H1 (cell line): ENCODE data around the gene ETFBKMT. TPM values are rescaled to one million over a fixed set of nuclear protein-coding genes. Genes with fewer than 3 reads are reported as not detected.
A peak's percentile ranks its signal among the peaks of the same experiment; 100 is the strongest.

Experiments used
- CTCF ChIA-PET: fragments of 300-600 bp; sonication (Branson Sonifier 250); formaldehyde crosslinking; loops from one replicate; lab custom pipeline; 2021; ENCODE audit not compliant: partially characterized antibody; lab: Charles Lee
- POLR2A ChIA-PET: fragments of 300-600 bp; sonication (Branson Sonifier 250); formaldehyde crosslinking; loops from one replicate; lab custom pipeline; 2021; ENCODE audit warnings: inconsistent platforms; ENCODE audit not compliant: partially characterized antibody; lab: Charles Lee
- DNase-seq, 2 experiments: peaks; one replicate each; pipeline versions ENCODE4 v3.0.0 to v3.0.0-alpha.2; 2010 to 2022; ENCODE audit warnings: low spot score in 2 of 2, low read depth in 1 of 2, mixed read lengths in 1 of 2
- FAIRE-seq: peaks from 2 replicates; lab custom pipeline; 2011; peaks lifted over from hg19 to GRCh38; lab: Jason Lieb, UNC
- H2AFZ ChIP-seq: 2 replicates; pipeline ENCODE4 v1.8.1; 2012; ENCODE audit warnings: low read length, inconsistent platforms
- H2AK5ac ChIP-seq: 2 replicates; pipeline ENCODE4 v1.6.1; 2013; ENCODE audit warnings: low read depth, low read length
- H2BK120ac ChIP-seq: replicated peaks from 2 replicates; pipeline ENCODE3; 2013; ENCODE audit warnings: low read depth, low read length, inconsistent platforms
- H2BK12ac ChIP-seq: 2 replicates; pipeline ENCODE4 v1.6.1; 2013; ENCODE audit warnings: low read depth, low read length
- H2BK15ac ChIP-seq: 2 replicates; pipeline ENCODE4 v1.6.1; 2013; ENCODE audit warnings: low read length
- H2BK20ac ChIP-seq: 2 replicates; pipeline ENCODE4 v1.6.1; 2013; ENCODE audit warnings: low read length
- H2BK5ac ChIP-seq: 2 replicates; pipeline ENCODE4 v1.6.1; 2013; ENCODE audit warnings: low read depth, low read length
- H3K14ac ChIP-seq: 2 replicates; pipeline ENCODE4 v1.6.1; 2013; ENCODE audit warnings: inconsistent platforms; ENCODE audit not compliant: insufficient read length
- H3K18ac ChIP-seq: 2 replicates; pipeline ENCODE4 v1.6.1; 2013; ENCODE audit warnings: low read length; ENCODE audit errors: extremely low read depth
- H3K23ac ChIP-seq: 2 replicates; pipeline ENCODE4 v1.6.1; 2013; ENCODE audit warnings: inconsistent platforms; ENCODE audit not compliant: insufficient read length
- H3K23me2 ChIP-seq: 2 replicates; pipeline ENCODE4 v1.6.1; 2013; ENCODE audit warnings: low read depth, low read length
- H3K27ac ChIP-seq: 2 replicates; pipeline ENCODE4 v1.6.1; 2011; ENCODE audit warnings: low read depth, low read length, inconsistent platforms
- H3K27me3 ChIP-seq, 4 experiments: replicated peaks in 1 of 4; 1 replicate in 1 of 4; 2 replicates in 3 of 4; pipeline versions ENCODE4 v1.6.1 to v1.8.1; 2011 to 2013; ENCODE audit warnings: low read length in 3 of 4, mild to moderate bottlenecking in 3 of 4, inconsistent platforms in 2 of 4, mixed read lengths in 2 of 4, moderate library complexity in 1 of 4; ENCODE audit not compliant: control insufficient read depth in 3 of 4, insufficient read depth in 3 of 4; ENCODE audit errors: extremely low read depth in 1 of 4
- H3K36me3 ChIP-seq, 4 experiments: 2 replicates each; pipeline versions ENCODE4 v1.6.1 to v1.8.1; 2011 to 2013; ENCODE audit warnings: mild to moderate bottlenecking in 4 of 4, low read length in 3 of 4, moderate library complexity in 2 of 4, control low read depth in 1 of 4, inconsistent platforms in 1 of 4; ENCODE audit not compliant: insufficient read depth in 4 of 4, control insufficient read depth in 2 of 4
- H3K4ac ChIP-seq: replicated peaks from 2 replicates; pipeline ENCODE3; 2013; ENCODE audit warnings: low read length, low read depth, mixed read lengths, inconsistent platforms; ENCODE audit not compliant: insufficient read length
- H3K4me1 ChIP-seq, 4 experiments: replicated peaks in 1 of 4; 1 replicate in 1 of 4; 2 replicates in 3 of 4; pipeline versions ENCODE4 v1.6.1 to v1.8.1; 2011 to 2013; ENCODE audit warnings: low read length in 3 of 4, inconsistent platforms in 2 of 4, mixed read lengths in 1 of 4; ENCODE audit not compliant: insufficient read depth in 4 of 4, control insufficient read depth in 3 of 4
- H3K4me2 ChIP-seq, 2 experiments: 2 replicates each; pipeline versions ENCODE4 v1.6.1 to v1.8.1; 2011 to 2013; ENCODE audit warnings: low read depth in 2 of 2, low read length in 2 of 2, control low read depth in 1 of 2, inconsistent platforms in 1 of 2, mild to moderate bottlenecking in 1 of 2; ENCODE audit not compliant: insufficient read depth in 1 of 2
- H3K4me3 ChIP-seq, 4 experiments: fragments of 200-600, 300-600 bp in 1 of 4; sonication (generic), shearing (Covaris generic), sonication (Bioruptor Twin) in 1 of 4; 2 replicates each; pipeline versions ENCODE4 v1.5.1 to v1.8.1; 2011 to 2016; ENCODE audit warnings: low read length in 4 of 4, low read depth in 3 of 4, control low read depth in 2 of 4, inconsistent platforms in 2 of 4, mild to moderate bottlenecking in 2 of 4, mixed read lengths in 1 of 4, moderate library complexity in 1 of 4; ENCODE audit not compliant: insufficient read depth in 2 of 4; ENCODE audit errors: extremely low read depth in 1 of 4
- H3K56ac ChIP-seq: replicated peaks from 2 replicates; pipeline ENCODE3; 2013; ENCODE audit warnings: low read depth, mild to moderate bottlenecking, mixed read lengths, low read length, inconsistent platforms; ENCODE audit not compliant: insufficient read length
- H3K79me1 ChIP-seq: 2 replicates; pipeline ENCODE4 v1.6.1; 2013; ENCODE audit warnings: low read depth, low read length, control low read depth
- H3K79me2 ChIP-seq, 2 experiments: 2 replicates each; pipeline versions ENCODE4 v1.6.1 to v1.8.1; 2012 to 2013; ENCODE audit warnings: low read length in 2 of 2, mild to moderate bottlenecking in 2 of 2, inconsistent platforms in 1 of 2; ENCODE audit not compliant: insufficient read depth in 2 of 2, control insufficient read depth in 1 of 2
- H3K9ac ChIP-seq, 4 experiments: replicated peaks in 1 of 4; 1 replicate in 1 of 4; 2 replicates in 3 of 4; pipeline versions ENCODE4 v1.6.1 to v1.8.1; 2011 to 2013; ENCODE audit warnings: low read depth in 3 of 4, low read length in 3 of 4, control low read depth in 2 of 4, mild to moderate bottlenecking in 2 of 4, moderate library complexity in 2 of 4, inconsistent platforms in 1 of 4; ENCODE audit errors: extremely low read depth in 1 of 4
- H3K9me3 ChIP-seq, 2 experiments: 2 replicates each; pipeline versions ENCODE4 v1.6.1 to v1.8.1; 2012 to 2013; ENCODE audit warnings: mild to moderate bottlenecking in 2 of 2, moderate library complexity in 2 of 2, control low read depth in 1 of 2, inconsistent platforms in 1 of 2, low read depth in 1 of 2, low read length in 1 of 2, mixed read lengths in 1 of 2; ENCODE audit not compliant: insufficient read depth in 2 of 2
- H4K20me1 ChIP-seq, 2 experiments: replicated peaks in 1 of 2; 2 replicates each; pipeline versions ENCODE3 to v1.8.1; 2011 to 2013; ENCODE audit warnings: inconsistent platforms in 2 of 2, low read length in 2 of 2, mild to moderate bottlenecking in 1 of 2; ENCODE audit not compliant: insufficient read depth in 2 of 2, control insufficient read depth in 1 of 2
- H4K5ac ChIP-seq: 2 replicates; pipeline ENCODE4 v1.6.1; 2013; ENCODE audit warnings: low read length, low read depth, mixed read lengths, inconsistent platforms; ENCODE audit not compliant: insufficient read length
- H4K8ac ChIP-seq: 2 replicates; pipeline ENCODE4 v1.8.0; 2013; ENCODE audit warnings: mild to moderate bottlenecking, moderate library complexity, low read length, inconsistent platforms; ENCODE audit not compliant: insufficient read depth; ENCODE audit errors: extremely low read depth
- H4K91ac ChIP-seq: replicated peaks from 2 replicates; pipeline ENCODE3; 2013; ENCODE audit warnings: low read length, mixed read lengths, inconsistent platforms; ENCODE audit not compliant: insufficient read length
- NRF1 ChIP-seq: IDR thresholded peaks from 2 replicates; pipeline ENCODE4 v1.6.1; 2011; ENCODE audit warnings: mild to moderate bottlenecking, low read depth, low read length, improper control_type of control experiment
- POLR2A ChIP-seq, 2 experiments: IDR thresholded peaks; 1 replicate in 1 of 2; 2 replicates in 1 of 2; pipeline ENCODE4 v1.6.1; 2011; ENCODE audit warnings: low read depth in 2 of 2, low read length in 2 of 2, mild to moderate bottlenecking in 2 of 2; ENCODE audit errors: control extremely low read depth in 1 of 2
- TAF7 ChIP-seq: optimal IDR thresholded peaks from 2 replicates; pipeline ENCODE3; 2011; ENCODE audit warnings: low read depth, mild to moderate bottlenecking, inconsistent platforms, low read length, moderate library complexity, borderline replicate concordance
- WGBS, 2 experiments: shearing (Covaris generic) in 1 of 2; methylation state at CpG; one replicate each; pipeline versions ENCODE4 v1.1.6 to v1.1.7; 2013 to 2015; ENCODE audit warnings: low lambda C conversion rate in 2 of 2, mixed read lengths in 2 of 2, inconsistent platforms in 1 of 2, low coverage in 1 of 2, missing lambda C conversion rate in 1 of 2; ENCODE audit not compliant: insufficient replicate concordance in 2 of 2, insufficient coverage in 1 of 2, insufficient read length in 1 of 2; ENCODE audit errors: extremely low coverage in 1 of 2, missing lambda C conversion rate in 1 of 2; 5-methylcytosine and 5-hydroxymethylcytosine counted together
- long read RNA-seq, 2 experiments: library from RNA in 1 of 2; library from capped mRNA in 1 of 2; stranded (forward); transcript quantifications; one replicate each; pipeline ENCODE4 v2.0.0, GENCODE V29; 2021; ENCODE audit warnings: inconsistent platforms in 1 of 2
- polyA minus RNA-seq, 3 experiments: library from RNA; depleted of rRNA, polyadenylated mRNA; stranded (reverse); fragments of >200 nt; gene quantifications; 1 replicate in 2 of 3; 2 replicates in 1 of 3; pipeline ENCODE4 v1.2.3, GENCODE V29; 2011
- polyA plus RNA-seq, 7 experiments: library from polyadenylated mRNA; depleted of rRNA in 3 of 7; stranded (reverse) in 5 of 7; unstranded in 2 of 7; fragments of >200 nt in 5 of 7; fragments of 200-250 nt in 2 of 7; gene quantifications; 1 replicate in 5 of 7; 2 replicates in 1 of 7; 4 replicates in 1 of 7; pipeline versions ENCODE4 v1.2.1 to v1.2.3, GENCODE V29; 2011 to 2013; ENCODE audit warnings: missing spikeins in 2 of 7, mixed read lengths in 2 of 7
- total RNA-seq: library from RNA; stranded (reverse); fragmentation: NEBNext Ultra II Directional; extraction: Animal tissue kit (Norgen Biotek cat#: 25700); gene quantifications from 2 replicates; pipeline ENCODE4 v1.2.1, GENCODE V29; 2021
- TF ChIP-seq, protein P1 (sequence below), 3 experiments: IDR thresholded peaks; 1 replicate in 2 of 3; 2 replicates in 1 of 3; pipeline versions ENCODE4 v1.5.1 to v1.6.1; 2011; ENCODE audit warnings: low read length in 3 of 3, mild to moderate bottlenecking in 3 of 3, inconsistent platforms in 2 of 3, low read depth in 1 of 3, moderate library complexity in 1 of 3; ENCODE audit not compliant: insufficient read depth in 1 of 3; ENCODE audit errors: control extremely low read depth in 1 of 3

Gene ETFBKMT, protein sequence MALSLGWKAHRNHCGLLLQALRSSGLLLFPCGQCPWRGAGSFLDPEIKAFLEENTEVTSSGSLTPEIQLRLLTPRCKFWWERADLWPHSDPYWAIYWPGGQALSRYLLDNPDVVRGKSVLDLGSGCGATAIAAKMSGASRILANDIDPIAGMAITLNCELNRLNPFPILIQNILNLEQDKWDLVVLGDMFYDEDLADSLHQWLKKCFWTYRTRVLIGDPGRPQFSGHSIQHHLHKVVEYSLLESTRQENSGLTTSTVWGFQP
- total RNA-seq (1.1 and 1.7 TPM in 2 replicates), polyA plus RNA-seq (2011; rRNA removed) (0.59 and 0.69 TPM in 2 replicates), polyA minus RNA-seq (2011; rRNA and poly(A)+ RNA removed) (0.37 and 0.98 TPM in 2 replicates)
- 0.56 TPM for polyA plus RNA-seq (2011; cell fraction: cytosol; rRNA removed)
- polyA plus RNA-seq (2011; cell fraction: nucleus; rRNA removed) = 0.64 TPM
- polyA plus RNA-seq (2012, experiment 1 of 2) = 0.62 to 1.1 TPM (median 0.97 TPM) in 4 replicates
- 0.25 TPM for polyA plus RNA-seq (2012, experiment 2 of 2)
- 0.79 TPM for polyA plus RNA-seq (2013, experiment 1 of 2)
- 0.79 TPM for polyA plus RNA-seq (2013, experiment 2 of 2)
- polyA minus RNA-seq (2011; cell fraction: cytosol; rRNA and poly(A)+ RNA removed) = 0.66 TPM
- 1.5 TPM for polyA minus RNA-seq (2011; cell fraction: nucleus; rRNA and poly(A)+ RNA removed)
- long read RNA-seq, experiment 1, partial matches to known transcripts = 0 of 2 reads
- long read RNA-seq, experiment 1, other reads (novel, unspliced or antisense) = 2 of 2 reads
- long read RNA-seq, experiment 2, partial matches to known transcripts = 0 of 2 reads
- long read RNA-seq, experiment 2, other reads (novel, unspliced or antisense) = 0 of 2 reads

DNA sequence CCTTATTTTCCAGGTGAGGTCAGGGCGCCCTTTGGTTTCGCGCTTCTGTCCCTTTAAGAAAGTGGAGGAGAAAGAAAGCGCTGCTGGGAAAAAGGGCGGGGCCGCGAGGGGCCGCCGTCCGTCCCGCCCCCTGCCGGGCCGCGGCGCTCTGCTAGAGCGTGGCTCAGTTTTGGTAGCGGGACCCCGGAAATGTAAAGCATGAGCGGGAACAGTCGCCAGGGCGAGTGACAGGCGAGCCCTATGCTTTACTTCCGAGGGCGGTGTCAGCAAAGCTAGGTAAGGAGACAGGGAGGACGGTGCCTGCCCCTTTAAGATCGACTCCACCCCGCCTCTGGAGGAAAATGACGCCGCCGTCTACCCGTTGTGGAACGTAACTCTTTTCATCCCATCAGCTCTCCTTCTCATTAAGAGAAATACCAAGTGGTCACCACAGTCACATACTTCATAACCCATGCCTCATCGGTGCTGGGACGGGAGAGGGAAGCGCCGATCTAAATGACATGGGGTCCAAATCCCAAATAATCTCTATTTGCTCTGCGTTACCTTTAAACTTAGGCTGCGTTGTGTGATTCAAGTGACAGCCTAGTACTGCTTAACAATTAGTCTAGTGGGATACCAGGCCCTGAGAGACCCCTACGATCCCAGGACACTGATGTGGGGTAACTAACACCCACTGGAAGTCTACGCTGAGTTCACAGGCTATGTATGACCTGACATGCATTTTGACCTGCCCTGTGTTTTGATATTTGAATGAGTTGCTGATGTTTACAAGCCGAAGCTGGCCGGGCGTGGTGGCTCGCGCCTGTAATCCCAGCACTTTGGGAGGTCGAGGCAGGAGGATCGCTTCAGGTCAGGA is at the start of gene ETFBKMT:
ETFBKMT (plus strand) TSS at position 602 of the 856 bp plus-strand sequence. CDS start 2,266 bp downstream, outside the sequence.
- Histone ChIP-seq H2BK20ac (no peak within 1 kb of the TSS), H4K91ac (no peak within 1 kb of the TSS), H3K4me3 (peak within 1 kb of the TSS; percentile 76 to 91 (median 80)), H3K79me1 (no peaks in the 10 kb centered on the region), H3K9ac (peak within 1 kb of the TSS; percentile 46 to 79 (median 55)), H2BK12ac (peak within 1 kb of the TSS; percentile 64; the same call in 1 of the 2 replicates), H3K18ac (peak within 1 kb of the TSS; percentile 88), H3K9me3 (no peaks in the 10 kb centered on the region), H3K4ac (no peak within 1 kb of the TSS), H3K23ac (no peak within 1 kb of the TSS), H3K79me2 (no peaks in the 10 kb centered on the region), H4K5ac (peak within 1 kb of the TSS; percentile 12), H3K27me3 (no peaks in the 10 kb centered on the region; a peak in 1 of 7 replicates), H3K27ac (peak within 1 kb of the TSS; percentile 37; the same call in 1 of the 2 replicates), H2BK15ac (no peak within 1 kb of the TSS), H3K36me3 (no peaks in the 10 kb centered on the region), H4K20me1 (no peaks in the 10 kb centered on the region), H4K8ac (no peak within 1 kb of the TSS), H3K4me1 (peaks cover 0 to 6% (median 3%) of the 10 kb centered on the region in 4 experiments; a peak in 4 of 7 replicates), H2BK120ac (no peak within 1 kb of the TSS), H3K56ac (no peak within 1 kb of the TSS), H2AFZ (peak within 1 kb of the TSS; percentile 97), H3K14ac (no peak within 1 kb of the TSS), H3K23me2 (peaks cover 4% of the 10 kb centered on the region), H2BK5ac (peak within 1 kb of the TSS; percentile 27), H2AK5ac (no peak within 1 kb of the TSS), H3K4me2 (peak within 1 kb of the TSS; percentile 86 to 89)
- 7% methylated on average over 47 of the region's 47 CpGs; no CpG with 5 or more reads in 1 of the 2 experiments for WGBS, 2 experiments
- CTCF ChIA-PET = interaction anchor here (0.5 kb wide), 1 partner anchor 19 kb away, joined by 3 read pairs; no protein-coding TSS in a partner anchor
- DNase-seq (peak; percentile 73 to 90), FAIRE-seq (no peak)
- POLR2A ChIA-PET = interaction anchor here (1.0 to 1.5 kb wide), 2 partner anchors 1022 to 1096 kb away, joined by 3 to 5 read pairs; partner anchors contain the start of gene YARS2
- TF ChIP-seq TAF7 = no peak
- TF ChIP-seq NRF1 = no peak
- peak in 1 of 2 experiments; percentile 58; a peak in 1 of 3 replicates for TF ChIP-seq POLR2A (IDR thresholded peaks at IDR 0.05; ENCODE audit: control extremely low read depth in 1 of 2, low read depth in 2 of 2, low read length in 2 of 2)
- TF ChIP-seq, protein P1, sequence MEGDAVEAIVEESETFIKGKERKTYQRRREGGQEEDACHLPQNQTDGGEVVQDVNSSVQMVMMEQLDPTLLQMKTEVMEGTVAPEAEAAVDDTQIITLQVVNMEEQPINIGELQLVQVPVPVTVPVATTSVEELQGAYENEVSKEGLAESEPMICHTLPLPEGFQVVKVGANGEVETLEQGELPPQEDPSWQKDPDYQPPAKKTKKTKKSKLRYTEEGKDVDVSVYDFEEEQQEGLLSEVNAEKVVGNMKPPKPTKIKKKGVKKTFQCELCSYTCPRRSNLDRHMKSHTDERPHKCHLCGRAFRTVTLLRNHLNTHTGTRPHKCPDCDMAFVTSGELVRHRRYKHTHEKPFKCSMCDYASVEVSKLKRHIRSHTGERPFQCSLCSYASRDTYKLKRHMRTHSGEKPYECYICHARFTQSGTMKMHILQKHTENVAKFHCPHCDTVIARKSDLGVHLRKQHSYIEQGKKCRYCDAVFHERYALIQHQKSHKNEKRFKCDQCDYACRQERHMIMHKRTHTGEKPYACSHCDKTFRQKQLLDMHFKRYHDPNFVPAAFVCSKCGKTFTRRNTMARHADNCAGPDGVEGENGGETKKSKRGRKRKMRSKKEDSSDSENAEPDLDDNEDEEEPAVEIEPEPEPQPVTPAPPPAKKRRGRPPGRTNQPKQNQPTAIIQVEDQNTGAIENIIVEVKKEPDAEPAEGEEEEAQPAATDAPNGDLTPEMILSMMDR (IDR thresholded peaks at IDR 0.05; ENCODE audit: control extremely low read depth in 1 of 3, insufficient read depth in 1 of 3, low read depth in 1 of 3, low read length in 3 of 3) = peak in 2 of 3 experiments; percentile 15 to 27; a peak in 1 of 4 replicates
